ENCODE results near the gene MGLL.

DNA sequence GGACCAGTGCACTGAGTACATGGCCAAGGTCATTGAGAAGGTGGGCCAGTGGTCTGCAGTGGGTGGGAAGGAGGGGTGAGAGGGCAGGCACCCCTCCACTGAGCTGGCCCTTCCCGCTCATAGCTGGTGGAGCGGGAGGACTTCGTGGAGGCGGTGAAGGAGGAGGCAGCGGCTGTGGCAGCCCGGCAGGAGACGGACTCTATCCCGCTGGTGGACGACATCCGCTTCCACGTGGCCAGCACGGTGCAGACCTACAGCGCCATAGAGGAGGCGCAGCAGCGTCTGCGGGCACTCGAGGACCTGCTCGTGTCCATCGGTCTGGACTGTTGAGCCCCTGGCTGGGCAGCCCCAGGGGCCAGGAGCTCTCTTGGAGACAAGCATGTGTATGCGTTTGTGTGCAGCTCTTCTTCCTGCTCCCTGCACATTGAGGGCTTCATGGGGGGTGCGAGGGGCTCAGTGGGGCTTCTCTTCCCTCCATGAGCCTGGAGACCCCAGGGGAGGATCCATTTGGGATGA, 142.1 kb downstream of the MGLL start:
- TF ChIP-seq, protein P1, sequence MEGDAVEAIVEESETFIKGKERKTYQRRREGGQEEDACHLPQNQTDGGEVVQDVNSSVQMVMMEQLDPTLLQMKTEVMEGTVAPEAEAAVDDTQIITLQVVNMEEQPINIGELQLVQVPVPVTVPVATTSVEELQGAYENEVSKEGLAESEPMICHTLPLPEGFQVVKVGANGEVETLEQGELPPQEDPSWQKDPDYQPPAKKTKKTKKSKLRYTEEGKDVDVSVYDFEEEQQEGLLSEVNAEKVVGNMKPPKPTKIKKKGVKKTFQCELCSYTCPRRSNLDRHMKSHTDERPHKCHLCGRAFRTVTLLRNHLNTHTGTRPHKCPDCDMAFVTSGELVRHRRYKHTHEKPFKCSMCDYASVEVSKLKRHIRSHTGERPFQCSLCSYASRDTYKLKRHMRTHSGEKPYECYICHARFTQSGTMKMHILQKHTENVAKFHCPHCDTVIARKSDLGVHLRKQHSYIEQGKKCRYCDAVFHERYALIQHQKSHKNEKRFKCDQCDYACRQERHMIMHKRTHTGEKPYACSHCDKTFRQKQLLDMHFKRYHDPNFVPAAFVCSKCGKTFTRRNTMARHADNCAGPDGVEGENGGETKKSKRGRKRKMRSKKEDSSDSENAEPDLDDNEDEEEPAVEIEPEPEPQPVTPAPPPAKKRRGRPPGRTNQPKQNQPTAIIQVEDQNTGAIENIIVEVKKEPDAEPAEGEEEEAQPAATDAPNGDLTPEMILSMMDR (IDR thresholded peaks at IDR 0.05) = no peak
- no peak for TF ChIP-seq POLR2A (IDR thresholded peaks at IDR 0.05)

Data from right lobe of liver (tissue), 4 donors.